HEK293T (cell line): Measurements from ENCODE around the gene PPP1R15B.

Experiments
- ARNT ChIP-seq: fragments of 450-650 bp; IDR thresholded peaks from 2 replicates; pipeline ENCODE4 v1.6.1; 2017; ENCODE audit warnings: mild to moderate bottlenecking
- FOXA1 ChIP-seq: fragments of 450-650 bp; IDR thresholded peaks from 2 replicates; pipeline ENCODE4 v1.6.1; 2016; ENCODE audit warnings: mild to moderate bottlenecking
- SP1 ChIP-seq: fragments of 450-650 bp; IDR thresholded peaks from 2 replicates; pipeline ENCODE4 v1.6.1; 2017

DNA sequence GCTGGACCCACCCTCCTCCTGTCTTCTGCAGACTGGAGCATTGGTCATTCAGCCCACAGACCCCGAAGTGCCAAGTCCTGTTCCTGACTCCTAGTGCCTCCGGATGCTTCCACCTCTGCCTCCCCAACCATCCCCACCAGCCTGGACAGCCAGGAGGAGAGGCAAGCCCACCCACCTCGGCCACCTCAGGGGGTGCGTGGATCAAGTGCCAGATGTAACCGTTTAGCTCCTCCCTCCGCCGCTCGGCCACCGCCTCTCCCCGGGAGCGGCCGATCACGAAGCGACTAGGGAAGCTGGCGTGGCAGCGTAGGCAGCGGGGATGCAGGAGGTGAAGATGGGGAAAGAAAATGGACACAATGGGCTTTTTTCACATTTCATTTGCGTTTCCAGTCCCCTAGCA lies 18.1 kb upstream of the PPP1R15B start:
- TF ChIP-seq ARNT (no peak), SP1 (no peak), FOXA1 (no peak)
